Activated T-cell treated with anti-CD3 and anti-CD28 coated beads for 4 hours (primary cell): ENCODE results near the gene MSANTD1.

Experiments
- DNase-seq: peaks from one replicate; pipeline ENCODE4 v3.0.0-alpha.2; 2020

MSANTD1 gene

GRCh38 chr4:3217266-3217665, 31.7 kb upstream of the MSANTD1 start:
- no peak for DNase-seq

- no peak for DNase-seq
These were observed 31.2 kb upstream of the MSANTD1 start for GRCh38 chr4:3217771-3218170.

GRCh38 chr4:3218824-3219760, 29.9 kb upstream of the MSANTD1 start:
- DNase-seq = no peak

- no peak for DNase-seq
These were observed 29.0 kb upstream of the MSANTD1 start for GRCh38 chr4:3219761-3220475.

- no peak for DNase-seq
These were observed 28.3 kb upstream of the MSANTD1 start for GRCh38 chr4:3220476-3221183.

GRCh38 chr4:3221184-3221494, 27.8 kb upstream of the MSANTD1 start:
- no peak for DNase-seq

- no peak for DNase-seq
These were observed 27.0 kb upstream of the MSANTD1 start for GRCh38 chr4:3221996-3222395.

GRCh38 chr4:3223346-3223745, 25.6 kb upstream of the MSANTD1 start:
- DNase-seq = no peak

- no peak for DNase-seq
These were observed 24.8 kb upstream of the MSANTD1 start for GRCh38 chr4:3223956-3224748.

- no peak for DNase-seq
These were observed 23.7 kb upstream of the MSANTD1 start for GRCh38 chr4:3225071-3225850.

GRCh38 chr4:3225936-3226335, 23.0 kb upstream of the MSANTD1 start:
- no peak for DNase-seq

GRCh38 chr4:3226467-3226866, 22.5 kb upstream of the MSANTD1 start:
- DNase-seq = no peak

GRCh38 chr4:3226944-3227343, 22.0 kb upstream of the MSANTD1 start:
- no peak for DNase-seq

GRCh38 chr4:3227878-3228675, 20.9 kb upstream of the MSANTD1 start:
- DNase-seq = no peak

GRCh38 chr4:3228881-3229280, 20.1 kb upstream of the MSANTD1 start:
- DNase-seq = no peak

- no peak for DNase-seq
These were observed 19.6 kb upstream of the MSANTD1 start for GRCh38 chr4:3229328-3229727.

GRCh38 chr4:3229964-3230363, 19.0 kb upstream of the MSANTD1 start:
- DNase-seq = no peak

- no peak for DNase-seq
These were observed 17.5 kb upstream of the MSANTD1 start for GRCh38 chr4:3231471-3231870.

- DNase-seq = no peak
These were observed 17.0 kb upstream of the MSANTD1 start for GRCh38 chr4:3232001-3232400.

- DNase-seq = no peak
These were observed 16.1 kb upstream of the MSANTD1 start for GRCh38 chr4:3232871-3233271.

GRCh38 chr4:3233391-3234071, 15.4 kb upstream of the MSANTD1 start:
- no peak for DNase-seq
